Measurements from ENCODE around the gene TRAPPC2L.

DNA sequence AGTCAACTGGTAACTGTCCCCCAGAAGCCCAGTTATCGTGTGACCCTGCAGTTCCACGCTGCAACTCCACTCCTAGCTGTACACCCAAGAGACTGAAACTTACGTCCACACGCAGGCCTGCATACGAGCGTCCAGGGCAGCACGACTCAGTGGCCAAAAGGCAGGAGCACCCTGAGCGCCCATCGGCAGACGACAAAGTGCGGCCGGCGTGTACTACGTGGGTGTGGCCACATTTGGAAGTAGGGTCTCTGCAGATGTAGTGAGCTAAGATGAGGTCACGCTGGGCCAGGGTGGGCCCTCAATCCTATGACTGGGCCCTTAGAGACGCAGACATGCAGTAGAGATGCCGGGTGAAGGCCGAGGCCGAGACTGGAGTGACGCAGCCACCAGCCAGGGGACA, 13.7 kb upstream of the TRAPPC2L start:
- TF ChIP-seq, protein P1, sequence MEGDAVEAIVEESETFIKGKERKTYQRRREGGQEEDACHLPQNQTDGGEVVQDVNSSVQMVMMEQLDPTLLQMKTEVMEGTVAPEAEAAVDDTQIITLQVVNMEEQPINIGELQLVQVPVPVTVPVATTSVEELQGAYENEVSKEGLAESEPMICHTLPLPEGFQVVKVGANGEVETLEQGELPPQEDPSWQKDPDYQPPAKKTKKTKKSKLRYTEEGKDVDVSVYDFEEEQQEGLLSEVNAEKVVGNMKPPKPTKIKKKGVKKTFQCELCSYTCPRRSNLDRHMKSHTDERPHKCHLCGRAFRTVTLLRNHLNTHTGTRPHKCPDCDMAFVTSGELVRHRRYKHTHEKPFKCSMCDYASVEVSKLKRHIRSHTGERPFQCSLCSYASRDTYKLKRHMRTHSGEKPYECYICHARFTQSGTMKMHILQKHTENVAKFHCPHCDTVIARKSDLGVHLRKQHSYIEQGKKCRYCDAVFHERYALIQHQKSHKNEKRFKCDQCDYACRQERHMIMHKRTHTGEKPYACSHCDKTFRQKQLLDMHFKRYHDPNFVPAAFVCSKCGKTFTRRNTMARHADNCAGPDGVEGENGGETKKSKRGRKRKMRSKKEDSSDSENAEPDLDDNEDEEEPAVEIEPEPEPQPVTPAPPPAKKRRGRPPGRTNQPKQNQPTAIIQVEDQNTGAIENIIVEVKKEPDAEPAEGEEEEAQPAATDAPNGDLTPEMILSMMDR (IDR thresholded peaks at IDR 0.05 in 8 of 11, conservative IDR thresholded peaks at IDR 0.05 in 3 of 11): no peak
- TF ChIP-seq POLR2A (IDR thresholded peaks at IDR 0.05): no peak
